KMS-11 (cell line): ENCODE data around the gene VAC14.

Experiments
- H2AFZ ChIP-seq: fragments of 200-600 bp; sonication (generic); 2 replicates; pipeline ENCODE4 v1.6.1; 2016; ENCODE audit warnings: antibody characterized with exemption, mixed run types, low read depth
- H3K27ac ChIP-seq: fragments of 200-600 bp; sonication (generic); 2 replicates; pipeline ENCODE4 v1.6.1; 2016; ENCODE audit warnings: mild to moderate bottlenecking, mixed run types
- H3K27me3 ChIP-seq: fragments of 200-600 bp; sonication (generic); 2 replicates; pipeline ENCODE4 v1.6.1; 2017; ENCODE audit warnings: mild to moderate bottlenecking, low read depth, mixed run types, moderate library complexity; ENCODE audit not compliant: insufficient read depth
- H3K36me3 ChIP-seq: fragments of 200-600 bp; sonication (generic); 2 replicates; pipeline ENCODE4 v1.6.1; 2017; ENCODE audit warnings: mild to moderate bottlenecking, mixed run types; ENCODE audit not compliant: insufficient read depth
- H3K4me1 ChIP-seq: fragments of 200-600 bp; sonication (generic); 2 replicates; pipeline ENCODE4 v1.6.1; 2016; ENCODE audit warnings: mild to moderate bottlenecking, low read depth, mixed run types; ENCODE audit not compliant: poor library complexity, severe bottlenecking
- H3K4me2 ChIP-seq: fragments of 200-600 bp; sonication (generic); 2 replicates; pipeline ENCODE4 v1.7.0; 2016; ENCODE audit warnings: mild to moderate bottlenecking, mixed run types
- H3K4me3 ChIP-seq: fragments of 200-600 bp; sonication (generic); IDR thresholded peaks from 2 replicates; pipeline ENCODE4 v1.6.1; 2017; ENCODE audit warnings: low read depth, low read length, mixed read lengths; ENCODE audit not compliant: insufficient read depth
- H3K79me2 ChIP-seq: fragments of 200-600 bp; sonication (generic); 2 replicates; pipeline ENCODE4 v1.6.1; 2016; ENCODE audit warnings: low read depth, mixed run types; ENCODE audit not compliant: insufficient read depth
- H3K9ac ChIP-seq: fragments of 200-600 bp; sonication (generic); 2 replicates; pipeline ENCODE4 v1.6.1; 2016; ENCODE audit warnings: mild to moderate bottlenecking, mixed run types
- H4K20me1 ChIP-seq: fragments of 200-600 bp; sonication (generic); 2 replicates; pipeline ENCODE4 v1.6.1; 2016; ENCODE audit warnings: mild to moderate bottlenecking, mixed run types; ENCODE audit not compliant: insufficient read depth
- CTCF ChIP-seq: fragments of 200-600 bp; sonication (generic); conservative IDR thresholded peaks from 2 replicates; pipeline ENCODE4 v1.6.1; 2017; ENCODE audit warnings: low read depth, mild to moderate bottlenecking, antibody characterized with exemption, low read length, moderate library complexity, mixed read lengths

Gene VAC14

GRCh38 chr16:70752426-70752825 is 48.5 kb downstream of the VAC14 start:
- Histone ChIP-seq H3K4me3 (no peak overlapping the region), H3K79me2 (no peaks in the 10 kb centered on the region), H2AFZ (no peak overlapping the region), H3K27me3 (no peaks in the 10 kb centered on the region), H3K9ac (no peak overlapping the region), H3K27ac (no peak overlapping the region), H3K4me1 (no peaks in the 10 kb centered on the region), H3K4me2 (no peak overlapping the region), H4K20me1 (no peaks in the 10 kb centered on the region), H3K36me3 (no peaks in the 10 kb centered on the region)
- no peak for TF ChIP-seq CTCF

- Histone ChIP-seq H2AFZ (no peak overlapping the region), H3K79me2 (no peaks in the 10 kb centered on the region), H3K4me3 (no peak overlapping the region), H3K9ac (no peak overlapping the region), H3K4me2 (no peak overlapping the region), H3K27me3 (no peaks in the 10 kb centered on the region), H4K20me1 (no peaks in the 10 kb centered on the region), H3K4me1 (peaks cover 6% of the 10 kb centered on the region), H3K27ac (no peak overlapping the region), H3K36me3 (no peaks in the 10 kb centered on the region)
- no peak for TF ChIP-seq CTCF
Observed at GRCh38 chr16:70751593-70751992, 49.4 kb downstream of the VAC14 start.

- Histone ChIP-seq H3K4me1 (peaks cover 6% of the 10 kb centered on the region), H4K20me1 (no peaks in the 10 kb centered on the region), H3K4me2 (no peak overlapping the region), H2AFZ (no peak overlapping the region), H3K27ac (no peak overlapping the region), H3K36me3 (no peaks in the 10 kb centered on the region), H3K4me3 (no peak overlapping the region), H3K79me2 (no peaks in the 10 kb centered on the region), H3K9ac (no peak overlapping the region), H3K27me3 (no peaks in the 10 kb centered on the region)
- TF ChIP-seq CTCF: no peak
Observed at GRCh38 chr16:70750893-70751467, 50.0 kb downstream of the VAC14 start.

- no peak overlapping the region for H3K9ac ChIP-seq
- H3K27me3 ChIP-seq: no peaks in the 10 kb centered on the region
- H3K4me3 ChIP-seq: no peak overlapping the region
- H3K4me1 ChIP-seq: peaks cover 6% of the 10 kb centered on the region
- no peak overlapping the region for H3K27ac ChIP-seq
- H4K20me1 ChIP-seq: no peaks in the 10 kb centered on the region
- H2AFZ ChIP-seq: no peak overlapping the region
- H3K79me2 ChIP-seq: no peaks in the 10 kb centered on the region
- H3K4me2 ChIP-seq: no peak overlapping the region
- no peak for TF ChIP-seq CTCF
- no peaks in the 10 kb centered on the region for H3K36me3 ChIP-seq
Observed at GRCh38 chr16:70749681-70750601, 51.0 kb downstream of the VAC14 start.
